Measurements from ENCODE around the gene GNPTG.

GNPTG gene

DNA sequence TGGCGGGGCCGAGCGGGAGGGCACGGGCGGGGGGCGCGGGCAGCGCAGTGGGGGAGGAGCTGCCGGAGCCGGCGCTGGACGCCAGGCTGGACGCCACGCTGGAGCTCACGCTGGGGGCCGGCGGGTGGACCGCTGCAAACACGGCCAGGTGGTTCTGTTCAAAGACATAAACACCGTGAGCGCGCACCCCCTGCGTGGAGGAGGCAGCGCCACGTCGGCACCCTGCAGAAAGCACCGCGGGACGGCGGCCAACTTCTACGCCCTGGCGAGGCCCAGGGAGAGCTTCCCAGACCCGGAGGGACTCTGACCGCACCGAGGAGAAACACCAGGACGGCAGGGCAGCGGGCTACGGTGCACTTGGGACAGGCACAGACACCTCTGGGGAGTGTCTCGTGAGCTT, 33.5 kb downstream of the GNPTG start:
- no peaks in the 10 kb centered on the region for H3K36me3 ChIP-seq (ENCODE audit: control insufficient read depth, insufficient read depth, low read length)
- H3K9me3 ChIP-seq (ENCODE audit: control insufficient read depth, insufficient read depth, low read length) = no peaks in the 10 kb centered on the region
- no peak overlapping the region for H3K27ac ChIP-seq (ENCODE audit: low read length)
- no CpG with 5 or more reads among the region's 39 CpGs for WGBS (ENCODE audit: insufficient coverage, insufficient read length)
- no peaks in the 10 kb centered on the region for H3K4me1 ChIP-seq (ENCODE audit: control insufficient read depth, insufficient read depth, low read length)
- H3K27me3 ChIP-seq (ENCODE audit: control insufficient read depth, insufficient read depth, low read length) = no peaks in the 10 kb centered on the region
- no peak for DNase-seq (ENCODE audit: low read depth, low spot score)
- no peak overlapping the region for H3K4me3 ChIP-seq (ENCODE audit: low read length)

DNA sequence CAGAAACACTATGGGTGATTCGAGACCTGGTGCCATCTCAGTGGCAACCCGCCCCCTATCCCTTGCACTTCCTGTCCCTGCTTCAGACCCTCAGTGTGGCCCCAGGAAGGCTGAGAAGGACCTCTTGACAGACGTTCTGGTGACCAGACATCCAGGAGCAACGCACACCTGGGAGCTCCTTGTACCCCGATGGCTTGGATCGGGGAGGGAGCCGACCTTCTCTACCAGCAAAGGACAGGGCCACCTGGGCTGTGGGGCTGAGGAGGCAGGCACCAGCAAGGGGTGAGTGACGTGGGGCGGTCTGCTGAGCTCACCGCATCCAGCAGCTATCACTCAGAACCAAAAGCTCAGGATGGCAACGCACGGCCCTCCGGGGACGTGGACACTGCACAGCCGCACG, 35.6 kb downstream of the GNPTG start:
- no CpG with 5 or more reads among the region's 16 CpGs for WGBS (ENCODE audit: insufficient coverage, insufficient read length)
- no peak overlapping the region for H3K27ac ChIP-seq (ENCODE audit: low read length)
- H3K4me1 ChIP-seq (ENCODE audit: control insufficient read depth, insufficient read depth, low read length) = no peaks in the 10 kb centered on the region
- no peaks in the 10 kb centered on the region for H3K27me3 ChIP-seq (ENCODE audit: control insufficient read depth, insufficient read depth, low read length)
- H3K36me3 ChIP-seq (ENCODE audit: control insufficient read depth, insufficient read depth, low read length) = no peaks in the 10 kb centered on the region
- no peak for DNase-seq (ENCODE audit: low read depth, low spot score)
- H3K4me3 ChIP-seq (ENCODE audit: low read length) = no peak overlapping the region
- no peaks in the 10 kb centered on the region for H3K9me3 ChIP-seq (ENCODE audit: control insufficient read depth, insufficient read depth, low read length)

DNA sequence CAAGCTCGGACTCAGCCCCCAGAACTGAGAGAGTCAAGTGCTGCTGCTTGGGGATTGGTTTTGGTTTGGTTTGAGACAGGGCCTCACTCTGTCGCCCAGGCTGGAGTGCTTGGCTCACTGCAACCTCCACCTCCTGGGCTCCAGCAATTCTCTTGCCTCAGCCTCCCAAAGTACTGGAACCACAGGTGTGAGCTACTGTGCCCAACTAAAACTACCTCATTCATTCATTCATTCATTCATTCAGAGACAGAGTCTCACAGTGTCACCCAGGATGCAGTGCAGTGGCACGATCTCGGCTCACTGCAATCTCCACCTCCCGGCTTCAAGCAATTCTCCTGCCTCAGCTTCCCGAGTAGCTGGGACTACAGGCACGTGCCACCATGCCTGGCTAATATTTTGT, 38.0 kb downstream of the GNPTG start:
- H3K4me3 ChIP-seq (ENCODE audit: low read length) = no peak overlapping the region
- peaks cover 6% of the 10 kb centered on the region for H3K36me3 ChIP-seq (ENCODE audit: control insufficient read depth, insufficient read depth, low read length)
- no peaks in the 10 kb centered on the region for H3K9me3 ChIP-seq (ENCODE audit: control insufficient read depth, insufficient read depth, low read length)
- no peak for DNase-seq (ENCODE audit: low read depth, low spot score)
- whole genome bisulfite sequencing (ENCODE audit: insufficient coverage, insufficient read length) = no CpG with 5 or more reads among the region's 7 CpGs
- no peaks in the 10 kb centered on the region for H3K27me3 ChIP-seq (ENCODE audit: control insufficient read depth, insufficient read depth, low read length)
- H3K27ac ChIP-seq (ENCODE audit: low read length) = no peak overlapping the region
- no peaks in the 10 kb centered on the region for H3K4me1 ChIP-seq (ENCODE audit: control insufficient read depth, insufficient read depth, low read length)

DNA sequence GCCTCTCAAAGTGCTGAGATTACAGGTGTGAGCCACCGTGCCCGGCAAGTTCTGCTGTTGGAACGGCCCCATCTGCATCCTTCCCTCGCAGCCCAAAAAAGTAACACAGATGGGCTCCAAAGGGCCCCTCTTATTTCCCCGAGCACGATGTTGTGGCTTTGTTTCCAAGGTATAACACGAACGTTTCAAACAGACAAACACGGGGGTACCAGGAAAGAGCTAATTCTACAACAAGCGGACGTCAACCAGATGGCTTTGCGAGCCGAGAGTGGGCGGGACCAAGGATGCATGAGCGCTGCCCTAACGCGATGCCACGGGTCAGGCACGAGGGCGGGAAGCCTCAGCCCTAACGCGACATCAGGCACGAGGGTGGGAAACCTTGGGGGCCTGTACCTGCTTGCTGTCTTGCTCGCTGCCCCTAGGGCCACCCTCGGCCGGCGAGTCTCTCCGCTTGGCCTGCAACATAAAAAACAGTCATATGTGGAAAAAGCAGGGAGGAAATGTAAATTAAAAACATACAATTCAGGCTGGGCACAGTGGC, 38.6 kb downstream of the GNPTG start:
- DNase-seq (ENCODE audit: low read depth, low spot score) = no peak
- Histone ChIP-seq H3K27me3 (ENCODE audit: control insufficient read depth, insufficient read depth, low read length) (no peaks in the 10 kb centered on the region), H3K27ac (ENCODE audit: low read length) (no peak overlapping the region), H3K4me1 (ENCODE audit: control insufficient read depth, insufficient read depth, low read length) (no peaks in the 10 kb centered on the region), H3K4me3 (ENCODE audit: low read length) (no peak overlapping the region), H3K36me3 (ENCODE audit: control insufficient read depth, insufficient read depth, low read length) (peaks cover 6% of the 10 kb centered on the region), H3K9me3 (ENCODE audit: control insufficient read depth, insufficient read depth, low read length) (no peaks in the 10 kb centered on the region)
- WGBS (ENCODE audit: insufficient coverage, insufficient read length) = no CpG with 5 or more reads among the region's 28 CpGs

DNA sequence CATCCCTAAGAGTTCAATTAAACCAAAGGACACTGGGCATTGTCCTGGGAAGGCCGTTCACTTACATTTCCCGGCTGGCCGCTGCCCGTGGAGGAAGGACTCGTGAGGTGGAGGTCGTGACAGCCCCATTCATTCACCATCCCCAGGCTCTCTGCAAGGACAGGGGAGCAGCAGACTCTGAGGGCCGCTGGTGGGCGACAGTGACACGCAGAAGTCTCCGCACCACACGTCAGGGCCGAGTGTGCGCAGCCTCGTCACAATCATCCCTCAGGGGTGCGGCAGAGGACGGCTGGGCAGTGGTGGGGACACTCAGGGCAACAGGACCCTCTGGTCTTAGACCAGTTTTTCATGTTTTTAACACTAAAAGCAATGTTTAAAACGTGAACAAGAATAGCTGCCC, 41.1 kb downstream of the GNPTG start:
- H3K36me3 ChIP-seq (ENCODE audit: control insufficient read depth, insufficient read depth, low read length) = peaks cover 6% of the 10 kb centered on the region
- whole genome bisulfite sequencing (ENCODE audit: insufficient coverage, insufficient read length) = no CpG with 5 or more reads among the region's 17 CpGs
- H3K4me3 ChIP-seq (ENCODE audit: low read length) = no peak overlapping the region
- H3K4me1 ChIP-seq (ENCODE audit: control insufficient read depth, insufficient read depth, low read length) = no peaks in the 10 kb centered on the region
- no peak overlapping the region for H3K27ac ChIP-seq (ENCODE audit: low read length)
- no peaks in the 10 kb centered on the region for H3K9me3 ChIP-seq (ENCODE audit: control insufficient read depth, insufficient read depth, low read length)
- DNase-seq (ENCODE audit: low read depth, low spot score) = no peak
- H3K27me3 ChIP-seq (ENCODE audit: control insufficient read depth, insufficient read depth, low read length) = no peaks in the 10 kb centered on the region

DNA sequence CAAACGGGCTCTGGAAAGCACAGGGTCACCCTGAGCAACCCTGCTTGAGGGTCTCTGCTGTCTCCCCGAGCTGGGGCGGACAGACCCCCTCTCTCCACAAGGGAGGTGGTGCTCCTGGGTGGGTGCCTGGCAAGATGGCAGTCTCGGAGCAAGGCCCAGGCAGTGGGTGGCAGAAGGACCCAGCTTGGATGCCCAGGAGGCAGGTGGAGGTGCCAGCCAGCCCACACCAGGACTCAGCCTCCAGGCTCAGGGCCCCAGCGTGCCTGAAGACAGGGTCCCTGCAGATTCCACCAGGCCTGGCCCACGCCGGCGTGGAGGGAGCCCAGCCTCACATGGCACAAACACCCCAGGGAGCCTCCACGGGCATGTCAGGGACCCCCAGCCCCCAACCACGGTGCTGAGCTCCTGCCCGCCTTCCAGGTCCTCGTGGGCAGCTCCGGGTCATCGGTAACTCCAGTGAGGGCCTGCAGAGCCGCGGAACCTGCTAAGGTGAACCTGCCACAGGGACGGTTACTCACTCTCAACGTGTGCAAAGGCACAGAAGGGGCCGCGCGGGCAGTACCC, 42.0 kb downstream of the GNPTG start:
- DNase-seq (ENCODE audit: low read depth, low spot score) = no peak
- no CpG with 5 or more reads among the region's 21 CpGs for WGBS (ENCODE audit: insufficient coverage, insufficient read length)
- no peak overlapping the region for H3K27ac ChIP-seq (ENCODE audit: low read length)
- no peaks in the 10 kb centered on the region for H3K4me1 ChIP-seq (ENCODE audit: control insufficient read depth, insufficient read depth, low read length)
- no peak overlapping the region for H3K4me3 ChIP-seq (ENCODE audit: low read length)
- no peaks in the 10 kb centered on the region for H3K27me3 ChIP-seq (ENCODE audit: control insufficient read depth, insufficient read depth, low read length)
- no peaks in the 10 kb centered on the region for H3K9me3 ChIP-seq (ENCODE audit: control insufficient read depth, insufficient read depth, low read length)
- H3K36me3 ChIP-seq (ENCODE audit: control insufficient read depth, insufficient read depth, low read length) = peaks cover 6% of the 10 kb centered on the region

DNA sequence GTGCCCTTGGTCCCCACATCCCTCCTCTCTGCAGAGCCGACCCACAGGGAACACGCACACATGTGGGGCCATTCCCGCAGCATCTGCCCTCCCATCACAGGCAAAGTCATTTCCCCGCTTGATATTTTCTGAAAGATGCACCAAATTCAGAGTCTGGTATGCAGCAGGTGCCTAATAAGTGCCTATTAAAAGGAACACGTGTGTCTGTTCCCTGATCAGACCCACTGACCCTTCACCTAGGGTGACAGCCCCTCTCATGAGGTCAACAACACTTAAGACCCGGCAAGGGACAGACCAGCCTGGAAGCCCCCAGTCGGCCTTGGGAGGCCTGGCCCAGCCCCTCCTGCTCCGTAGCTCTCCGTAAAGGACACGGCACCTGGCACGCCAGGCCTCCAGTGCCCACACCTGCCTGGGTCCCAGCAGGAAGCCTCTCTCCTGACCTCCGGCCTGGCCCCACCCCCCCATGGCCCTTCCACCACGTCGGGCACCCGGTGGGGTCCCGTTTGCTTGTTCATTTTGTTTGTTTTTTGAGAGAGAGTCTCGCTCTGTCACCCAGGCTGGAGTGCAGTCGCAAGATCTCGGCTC, 42.7 kb downstream of the GNPTG start:
- Histone ChIP-seq H3K27ac (ENCODE audit: low read length) (no peak overlapping the region), H3K4me1 (ENCODE audit: control insufficient read depth, insufficient read depth, low read length) (no peaks in the 10 kb centered on the region), H3K9me3 (ENCODE audit: control insufficient read depth, insufficient read depth, low read length) (no peaks in the 10 kb centered on the region), H3K4me3 (ENCODE audit: low read length) (no peak overlapping the region), H3K27me3 (ENCODE audit: control insufficient read depth, insufficient read depth, low read length) (no peaks in the 10 kb centered on the region), H3K36me3 (ENCODE audit: control insufficient read depth, insufficient read depth, low read length) (peaks cover 13% of the 10 kb centered on the region)
- no peak for DNase-seq (ENCODE audit: low read depth, low spot score)
- no CpG with 5 or more reads among the region's 19 CpGs for WGBS (ENCODE audit: insufficient coverage, insufficient read length)

DNA sequence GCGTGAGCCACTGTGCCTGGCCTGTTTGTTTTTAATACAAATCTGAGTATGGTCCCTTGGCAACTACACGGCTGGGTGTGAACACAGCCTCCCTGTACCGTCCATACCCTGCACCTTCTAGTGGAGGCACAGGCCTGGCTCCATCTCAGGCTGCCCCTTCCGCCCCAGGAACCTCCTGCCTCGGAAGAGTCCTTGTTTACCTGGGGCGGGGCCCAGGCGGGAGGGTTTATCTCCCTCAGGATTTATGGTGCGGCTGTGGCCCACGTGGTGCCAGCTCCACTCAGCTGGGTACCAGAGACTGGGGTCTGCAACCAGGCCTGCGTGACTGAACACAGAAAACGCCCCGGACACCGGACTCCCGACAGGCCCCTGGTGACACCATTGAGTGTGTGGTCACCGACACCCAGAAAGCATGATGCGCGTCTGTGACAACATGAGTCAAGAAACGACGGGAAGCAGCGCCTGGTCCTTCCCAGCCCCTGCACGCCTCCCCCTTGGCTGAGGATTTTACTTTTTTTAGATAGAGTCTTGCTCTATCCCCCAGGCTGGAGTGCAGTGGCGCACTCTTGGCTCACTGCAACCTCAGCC, 43.8 kb downstream of the GNPTG start:
- no peak for DNase-seq (ENCODE audit: low read depth, low spot score)
- Histone ChIP-seq H3K36me3 (ENCODE audit: control insufficient read depth, insufficient read depth, low read length) (peaks cover 13% of the 10 kb centered on the region), H3K9me3 (ENCODE audit: control insufficient read depth, insufficient read depth, low read length) (no peaks in the 10 kb centered on the region), H3K27me3 (ENCODE audit: control insufficient read depth, insufficient read depth, low read length) (no peaks in the 10 kb centered on the region), H3K4me3 (ENCODE audit: low read length) (no peak overlapping the region), H3K4me1 (ENCODE audit: control insufficient read depth, insufficient read depth, low read length) (no peaks in the 10 kb centered on the region), H3K27ac (ENCODE audit: low read length) (no peak overlapping the region)
- WGBS (ENCODE audit: insufficient coverage, insufficient read length) = no CpG with 5 or more reads among the region's 22 CpGs

DNA sequence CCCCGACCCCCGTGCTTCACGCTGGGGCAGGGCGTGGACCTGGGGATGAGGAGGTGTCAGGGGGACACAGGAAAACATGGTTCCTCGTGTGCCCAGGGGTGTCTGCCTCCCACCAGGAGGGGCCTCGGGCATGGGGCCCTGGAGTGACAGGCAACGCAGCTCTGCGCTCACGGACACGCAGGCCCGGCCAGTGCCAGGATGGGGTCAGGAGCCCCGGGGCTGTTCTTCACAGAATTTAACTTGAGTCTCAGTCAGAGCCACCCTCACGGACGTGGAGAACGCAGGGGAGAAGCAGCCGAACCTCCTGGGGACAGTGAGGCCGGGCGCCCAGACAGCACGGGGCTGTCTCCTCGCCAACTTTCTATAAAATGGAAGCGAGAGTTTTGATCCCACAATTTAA, 46.0 kb downstream of the GNPTG start:
- Histone ChIP-seq H3K4me1 (ENCODE audit: control insufficient read depth, insufficient read depth, low read length) (no peaks in the 10 kb centered on the region), H3K27me3 (ENCODE audit: control insufficient read depth, insufficient read depth, low read length) (no peaks in the 10 kb centered on the region), H3K27ac (ENCODE audit: low read length) (no peak overlapping the region), H3K9me3 (ENCODE audit: control insufficient read depth, insufficient read depth, low read length) (no peaks in the 10 kb centered on the region), H3K4me3 (ENCODE audit: low read length) (no peak overlapping the region), H3K36me3 (ENCODE audit: control insufficient read depth, insufficient read depth, low read length) (peaks cover 13% of the 10 kb centered on the region)
- no peak for DNase-seq (ENCODE audit: low read depth, low spot score)
- no CpG with 5 or more reads among the region's 21 CpGs for WGBS (ENCODE audit: insufficient coverage, insufficient read length)

DNA sequence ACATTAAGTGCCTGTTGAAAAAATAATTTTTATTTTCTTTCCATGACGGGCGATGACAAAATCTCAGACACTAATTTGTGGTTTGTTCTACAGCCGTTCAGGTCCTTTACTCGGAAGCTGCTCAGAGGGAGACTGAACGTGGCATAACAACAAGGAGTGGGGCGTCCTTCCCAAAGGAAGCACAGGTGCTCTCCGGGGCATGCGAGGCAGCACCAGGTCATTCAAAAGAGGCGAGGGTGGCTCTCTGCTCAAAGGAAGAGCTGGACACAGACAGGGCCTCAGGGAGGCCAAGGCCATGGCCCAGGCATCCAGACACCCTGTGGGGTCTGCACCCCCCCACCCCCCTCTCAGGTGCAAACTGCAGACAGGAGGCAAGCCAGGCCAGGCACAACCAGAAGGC, 46.6 kb downstream of the GNPTG start:
- DNase-seq (ENCODE audit: low read depth, low spot score) = no peak
- Histone ChIP-seq H3K36me3 (ENCODE audit: control insufficient read depth, insufficient read depth, low read length) (peaks cover 14% of the 10 kb centered on the region), H3K4me1 (ENCODE audit: control insufficient read depth, insufficient read depth, low read length) (no peaks in the 10 kb centered on the region), H3K27me3 (ENCODE audit: control insufficient read depth, insufficient read depth, low read length) (no peaks in the 10 kb centered on the region), H3K9me3 (ENCODE audit: control insufficient read depth, insufficient read depth, low read length) (no peaks in the 10 kb centered on the region), H3K4me3 (ENCODE audit: low read length) (no peak overlapping the region), H3K27ac (ENCODE audit: low read length) (no peak overlapping the region)
- no CpG with 5 or more reads among the region's 9 CpGs for WGBS (ENCODE audit: insufficient coverage, insufficient read length)
